ENCODE data around the gene TMEM270. TPM values are rescaled to one million over a fixed set of nuclear protein-coding genes. Genes with fewer than 3 reads are reported as not detected.

TMEM270 gene
- total RNA-seq, 1 donor from 2014 or later: not detected

Other genes with a start within 250 kb of the TMEM270 start
- gene MLXIPL, start 236.6 kb upstream of the TMEM270 start, total RNA-seq: 6.9 TPM
- 2.7 TPM for gene VPS37D, start 193.3 kb upstream of the TMEM270 start, total RNA-seq
- 11.8 TPM for gene DNAJC30, start 177.7 kb upstream of the TMEM270 start, total RNA-seq
- 74.8 TPM for gene BUD23, start 177.6 kb upstream of the TMEM270 start, total RNA-seq
- 1.7 TPM for gene STX1A, start 141.5 kb upstream of the TMEM270 start, total RNA-seq
- 18.6 TPM for gene ABHD11, start 122.4 kb upstream of the TMEM270 start, total RNA-seq
- gene CLDN3, start 90.9 kb upstream of the TMEM270 start, total RNA-seq: not detected
- 0.11 TPM for gene CLDN4, start 30.2 kb upstream of the TMEM270 start, total RNA-seq
- gene METTL27, start 18.6 kb upstream of the TMEM270 start, total RNA-seq: 0.43 TPM
- 33.2 TPM for gene ELN, start 167.0 kb downstream of the TMEM270 start, total RNA-seq
- gene LIMK1, start 222.6 kb downstream of the TMEM270 start, total RNA-seq: 8.6 TPM